RKO (cell line): Measurements from ENCODE around the gene TEX264.

ENCODE experiments used
- DNase-seq: peaks from one replicate; pipeline ENCODE4 v3.0.0-alpha.2; 2016; ENCODE audit warnings: low spot score

The TEX264 gene

DNA sequence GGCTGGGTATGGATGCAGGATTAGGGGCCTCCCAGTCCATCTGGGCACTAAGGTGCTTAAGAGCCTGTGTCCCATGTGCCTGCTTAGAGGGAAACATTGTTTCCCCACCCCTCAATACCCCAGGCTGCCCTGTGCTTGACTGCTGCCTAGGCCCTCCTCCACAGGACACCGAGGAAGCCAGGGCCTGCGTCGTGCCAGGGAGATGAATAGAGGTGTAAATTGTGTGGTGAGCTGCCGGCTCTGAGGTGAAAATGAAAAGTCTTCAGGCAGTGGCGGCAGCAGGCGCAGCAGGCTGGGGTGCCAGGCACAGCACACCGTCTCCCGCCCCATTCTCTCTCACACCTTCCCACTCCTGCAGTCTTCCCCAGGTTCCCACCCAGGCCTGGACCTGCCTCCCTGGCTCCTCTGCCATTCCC, 21.9 kb downstream of the TEX264 start:
- no peak for DNase-seq

DNA sequence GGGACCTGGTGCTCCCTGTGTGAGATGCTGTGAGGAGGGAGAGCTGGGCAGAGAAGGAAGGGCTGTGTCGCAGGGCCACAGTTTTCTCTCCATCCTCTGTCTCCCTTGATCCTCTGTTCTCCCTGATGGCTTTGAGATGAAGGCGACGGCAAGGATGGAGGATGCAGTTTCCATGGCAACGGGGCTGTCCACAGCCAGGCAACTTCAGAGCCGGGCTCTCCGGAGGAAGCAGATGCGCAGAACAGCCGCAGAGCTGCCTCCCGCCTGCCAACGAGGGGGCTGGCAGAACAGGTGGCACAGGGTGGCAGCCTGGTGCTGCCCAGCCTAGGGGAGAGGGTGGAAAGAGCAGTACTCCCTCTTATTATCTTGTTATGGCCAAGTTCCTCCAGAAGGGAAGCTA, 25.9 kb downstream of the TEX264 start:
- no peak for DNase-seq

DNA sequence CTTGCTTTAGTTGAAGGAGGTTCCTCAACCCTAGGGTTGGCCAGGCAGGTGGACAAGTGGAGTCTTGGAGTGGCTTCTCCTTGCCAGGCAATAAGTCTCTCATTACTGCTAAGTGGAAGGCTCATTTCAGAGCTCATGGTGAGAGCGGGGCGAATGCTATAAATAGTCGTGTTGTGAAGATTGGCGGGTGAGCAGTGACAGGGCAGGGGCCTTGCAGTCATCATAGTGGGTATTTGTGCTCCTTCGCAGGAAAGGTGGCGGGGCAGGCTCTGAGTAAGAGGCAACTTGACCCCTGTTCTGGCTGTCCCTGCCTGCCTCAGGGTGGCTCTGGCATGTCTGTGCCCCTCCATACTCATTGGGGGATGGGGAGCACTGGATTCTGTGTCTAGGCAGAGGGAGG, 27.2 kb downstream of the TEX264 start:
- DNase-seq, result no peak

DNA sequence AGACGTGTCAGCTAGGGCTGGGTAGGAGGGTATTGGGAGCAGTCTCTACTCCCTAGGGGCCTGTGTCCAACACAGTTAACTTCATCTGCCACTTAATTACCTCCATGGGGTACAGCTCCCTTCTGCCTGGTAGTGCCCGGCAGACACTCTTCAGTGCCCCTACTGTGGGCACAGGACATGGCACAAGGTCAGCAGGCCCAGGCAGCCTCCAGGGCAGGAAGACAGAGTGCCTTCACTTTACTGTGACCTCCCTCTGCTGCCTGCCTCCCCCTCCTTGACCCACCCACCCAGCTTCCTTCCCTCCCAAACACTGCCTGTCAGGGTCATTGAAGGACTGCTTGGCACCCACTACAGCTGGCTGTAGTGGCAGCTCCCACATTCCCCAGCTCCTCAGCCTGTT, 29.4 kb downstream of the TEX264 start:
- no peak for DNase-seq

DNA sequence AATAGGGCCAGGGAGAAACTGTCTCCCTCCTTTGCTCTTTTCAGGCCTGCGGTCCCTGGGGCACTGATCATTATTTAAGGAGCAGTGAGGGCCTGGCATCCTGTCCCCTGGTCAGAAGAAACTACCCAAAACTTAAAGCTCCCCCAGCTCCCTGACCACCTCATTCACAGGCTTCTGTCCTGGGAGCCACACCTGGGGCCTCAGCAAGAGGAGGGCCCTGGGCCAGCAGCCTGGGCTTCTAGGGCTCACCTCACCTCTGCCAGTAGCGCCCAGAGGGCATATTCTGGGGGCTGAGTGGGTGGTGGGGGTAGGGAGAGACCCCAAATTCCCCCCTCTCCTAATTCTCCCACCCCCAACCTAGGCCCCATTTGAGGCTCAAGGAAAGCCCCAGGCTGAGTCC, 31.1 kb downstream of the TEX264 start:
- DNase-seq, result no peak

DNA sequence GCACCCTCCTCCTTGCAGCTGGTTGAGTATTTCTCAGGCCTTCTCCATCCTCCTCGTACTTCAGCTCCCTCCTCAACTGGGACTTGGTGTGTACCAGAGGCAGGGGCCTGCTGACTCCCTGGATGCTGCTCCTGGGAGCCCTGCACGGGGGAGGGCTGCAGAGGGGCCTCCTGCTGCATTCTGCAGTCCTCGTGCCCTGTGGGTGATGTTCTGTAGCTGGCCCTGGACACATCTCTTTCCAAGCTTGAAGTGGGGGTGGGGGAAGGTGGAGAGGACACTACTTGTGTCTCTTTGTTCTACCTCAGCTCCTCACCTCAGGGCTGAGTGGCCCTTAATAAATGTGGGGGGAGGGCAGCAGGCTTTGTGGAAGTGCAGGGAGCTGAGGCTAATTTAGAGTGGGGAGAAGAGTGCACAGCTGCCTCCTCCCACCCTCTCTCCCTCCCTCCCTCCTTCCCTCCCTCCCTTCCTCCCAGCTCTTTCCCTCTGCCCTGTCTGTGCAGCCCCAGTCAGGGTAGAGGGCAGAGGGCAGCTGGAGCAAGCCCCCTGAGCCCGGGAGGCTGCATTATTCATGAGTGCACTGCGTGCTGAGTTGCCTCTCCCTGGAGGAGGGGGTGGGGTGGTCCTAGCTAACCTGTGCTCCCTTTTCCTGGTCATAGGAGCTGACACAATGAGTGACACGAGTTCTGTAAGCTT, 32.2 kb downstream of the TEX264 start:
- DNase-seq, result no peak

DNA sequence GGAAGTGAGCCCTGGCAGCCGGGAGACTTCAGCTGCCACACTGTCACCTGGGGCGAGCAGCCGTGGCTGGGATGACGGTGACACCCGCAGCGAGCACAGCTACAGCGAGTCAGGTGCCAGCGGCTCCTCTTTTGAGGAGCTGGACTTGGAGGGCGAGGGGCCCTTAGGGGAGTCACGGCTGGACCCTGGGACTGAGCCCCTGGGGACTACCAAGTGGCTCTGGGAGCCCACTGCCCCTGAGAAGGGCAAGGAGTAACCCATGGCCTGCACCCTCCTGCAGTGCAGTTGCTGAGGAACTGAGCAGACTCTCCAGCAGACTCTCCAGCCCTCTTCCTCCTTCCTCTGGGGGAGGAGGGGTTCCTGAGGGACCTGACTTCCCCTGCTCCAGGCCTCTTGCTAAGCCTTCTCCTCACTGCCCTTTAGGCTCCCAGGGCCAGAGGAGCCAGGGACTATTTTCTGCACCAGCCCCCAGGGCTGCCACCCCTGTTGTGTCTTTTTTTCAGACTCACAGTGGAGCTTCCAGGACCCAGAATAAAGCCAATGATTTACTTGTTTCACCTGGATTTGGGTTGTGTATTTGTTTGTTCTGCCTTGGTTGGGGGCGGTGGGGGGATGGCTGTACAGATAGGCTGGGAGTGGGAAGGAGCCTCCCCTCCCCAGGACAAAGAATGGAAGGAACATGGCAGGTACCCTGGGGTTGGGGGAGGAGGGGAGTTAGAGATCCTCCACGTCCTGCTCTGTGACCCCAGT, 32.9 kb downstream of the TEX264 start:
- no peak for DNase-seq

DNA sequence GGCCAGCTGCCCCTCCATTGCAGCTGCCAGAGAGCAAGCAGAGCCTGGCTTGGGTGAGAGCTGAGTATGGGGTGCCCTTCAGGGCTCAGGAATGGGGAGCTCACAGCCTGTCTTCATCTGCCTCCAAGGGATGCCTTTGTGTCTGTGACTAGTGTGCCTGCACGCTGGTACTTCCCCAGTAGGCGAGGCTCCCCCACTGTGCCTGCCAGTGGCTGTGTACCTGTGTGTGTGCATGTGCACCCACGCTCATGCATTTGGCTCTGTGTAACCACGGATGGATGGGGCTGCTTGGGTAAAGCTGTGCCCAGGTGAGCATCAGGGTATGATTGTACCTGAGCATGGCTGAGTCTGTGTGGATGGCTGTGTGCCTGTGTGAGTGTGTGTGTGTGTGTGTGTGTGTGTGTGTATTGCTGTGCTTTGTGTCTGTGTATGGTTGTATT, 33.5 kb downstream of the TEX264 start:
- DNase-seq, result no peak

DNA sequence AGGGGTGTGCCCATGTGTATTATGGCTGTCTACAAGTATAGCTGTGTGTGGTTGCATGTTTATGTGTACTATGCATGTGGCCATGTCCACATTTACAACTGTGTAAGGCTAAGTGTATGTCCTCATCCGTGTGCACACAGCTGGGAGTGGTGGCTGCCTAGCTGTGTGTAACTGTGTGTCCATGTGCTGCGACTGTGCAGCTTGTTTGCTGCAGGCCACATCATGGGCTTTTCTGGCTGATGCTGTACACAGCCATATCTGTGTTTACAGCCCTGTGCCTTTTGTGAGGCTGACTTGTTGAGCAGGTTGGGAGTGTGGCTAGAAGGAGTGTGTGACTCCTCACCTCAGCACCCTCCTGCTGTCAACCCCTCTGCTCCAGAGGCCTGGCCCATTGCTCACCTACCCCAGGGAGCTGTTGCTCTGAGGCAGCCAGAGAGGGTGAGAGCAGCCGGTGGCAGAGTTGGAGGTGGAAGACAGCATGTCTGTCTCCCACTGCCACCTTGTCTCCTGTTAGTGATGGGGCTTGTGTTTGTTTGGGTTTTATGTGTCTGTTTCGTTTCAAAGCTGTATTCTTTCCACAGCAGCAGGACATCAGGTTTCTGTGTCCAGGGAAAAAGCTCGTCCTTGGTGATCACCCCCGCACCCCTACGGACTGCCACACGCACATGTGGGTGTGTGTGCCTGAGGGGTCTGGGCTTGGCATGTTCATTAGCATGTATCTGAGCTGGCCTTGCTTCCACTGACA, 34.4 kb downstream of the TEX264 start:
- peak; percentile 12 for DNase-seq

DNA sequence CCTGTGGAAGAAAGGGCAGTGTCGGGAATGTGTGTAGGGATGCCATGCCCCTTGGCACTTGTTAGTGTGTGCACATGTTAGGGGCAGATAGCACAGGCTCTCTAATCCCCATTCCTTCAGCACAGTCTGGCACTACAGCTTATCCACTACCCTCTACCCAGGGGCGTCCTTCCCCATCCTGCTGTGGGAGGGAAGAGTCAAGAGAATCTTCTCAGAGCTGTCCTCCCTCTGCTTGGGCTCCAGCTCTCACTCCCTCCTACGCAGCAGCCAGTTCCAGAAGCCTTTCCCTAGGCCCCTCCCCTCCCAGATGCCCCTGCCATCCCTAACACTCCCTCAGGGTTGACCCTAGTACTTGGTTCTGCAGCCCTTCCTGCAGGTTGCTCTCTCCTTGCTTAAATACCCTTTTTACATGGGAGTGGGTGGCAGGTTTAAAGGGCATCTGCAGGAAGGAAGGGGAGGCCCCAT, 35.0 kb downstream of the TEX264 start:
- DNase-seq, result no peak

DNA sequence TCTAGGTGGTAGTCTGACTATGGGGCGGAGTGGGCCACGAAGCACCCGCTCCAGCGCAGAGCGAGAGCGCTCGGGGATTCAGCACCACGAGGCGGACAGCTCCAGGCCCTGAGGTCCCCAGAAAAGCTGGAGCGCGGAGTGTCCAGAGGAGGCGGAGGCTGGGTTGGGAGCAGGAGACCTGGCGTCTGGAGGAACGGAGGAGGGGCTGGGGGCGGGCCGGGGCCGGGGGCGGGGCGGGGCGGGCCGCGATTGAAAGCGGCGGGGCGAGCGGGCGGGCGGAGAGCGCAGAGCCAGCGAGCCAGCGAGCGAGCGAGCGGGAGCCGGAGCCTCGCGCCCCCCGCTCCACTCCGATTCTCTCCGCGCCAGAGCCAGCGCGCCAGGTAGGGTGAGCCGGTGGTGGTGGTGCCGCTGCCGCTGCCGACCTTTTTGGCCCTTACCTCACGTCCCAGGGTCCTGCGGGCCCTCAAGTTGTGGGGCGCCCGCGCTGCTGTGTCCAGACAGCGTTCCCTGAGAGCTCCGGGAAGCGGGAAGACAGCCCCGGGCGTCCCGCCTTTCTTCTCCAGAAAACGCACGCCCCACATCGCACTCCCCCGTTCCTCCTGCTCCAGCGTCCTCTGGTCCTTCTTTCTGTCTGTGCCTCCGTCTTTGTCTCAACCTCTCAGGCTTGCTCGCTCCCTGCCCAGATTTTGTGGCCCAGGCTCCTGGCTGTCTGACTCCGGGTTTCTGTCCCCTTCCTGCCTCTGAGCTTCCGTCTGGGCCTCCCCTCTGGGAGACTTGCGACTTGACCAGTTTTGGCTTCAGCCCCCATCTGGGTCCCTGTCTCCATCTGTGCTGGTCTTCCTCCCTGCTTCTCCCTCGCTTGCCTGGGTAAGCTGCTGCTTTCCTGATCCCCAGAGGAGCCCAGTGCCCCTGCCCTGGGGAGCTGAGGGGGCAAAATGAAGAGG, 36.0 kb downstream of the TEX264 start, which contains the start of gene GRM2:
Gene GRM2, plus strand, starts transcription at position 281 of the 944 bp plus-strand sequence. CDS start 1,916 bp downstream, outside the sequence.
- DNase-seq, result peak; percentile 12

DNA sequence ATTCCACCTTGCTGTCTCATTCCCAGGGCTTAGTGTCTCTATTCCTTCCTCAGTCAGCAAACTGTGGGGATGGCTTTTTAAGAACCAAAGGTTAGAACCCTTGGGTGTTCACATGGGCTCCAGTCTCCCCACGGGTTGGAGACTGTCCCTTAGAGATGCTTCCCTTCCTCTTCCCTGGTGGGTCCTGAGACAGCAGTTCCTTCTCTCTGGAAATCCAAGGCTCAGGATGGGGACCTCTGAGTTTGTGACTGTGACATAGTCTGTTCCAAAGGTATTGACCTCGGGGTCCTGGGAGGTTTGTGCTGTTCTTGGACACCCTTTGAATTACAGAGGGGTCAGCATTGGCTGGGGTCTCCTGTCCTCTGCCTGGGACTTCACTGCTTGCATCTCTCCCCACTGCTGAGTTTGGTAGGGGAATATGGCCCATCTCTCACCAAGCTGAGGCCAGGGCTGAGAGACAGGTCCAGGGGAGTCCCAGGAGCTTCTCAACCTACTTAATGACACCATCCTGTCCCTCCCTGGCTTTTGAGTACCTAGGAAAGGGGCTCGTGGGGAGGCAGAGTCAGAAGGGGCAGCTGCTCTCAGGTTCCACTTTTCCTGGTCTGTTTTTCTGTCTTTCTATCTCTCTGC, 37.3 kb downstream of the TEX264 start:
- DNase-seq, result no peak

DNA sequence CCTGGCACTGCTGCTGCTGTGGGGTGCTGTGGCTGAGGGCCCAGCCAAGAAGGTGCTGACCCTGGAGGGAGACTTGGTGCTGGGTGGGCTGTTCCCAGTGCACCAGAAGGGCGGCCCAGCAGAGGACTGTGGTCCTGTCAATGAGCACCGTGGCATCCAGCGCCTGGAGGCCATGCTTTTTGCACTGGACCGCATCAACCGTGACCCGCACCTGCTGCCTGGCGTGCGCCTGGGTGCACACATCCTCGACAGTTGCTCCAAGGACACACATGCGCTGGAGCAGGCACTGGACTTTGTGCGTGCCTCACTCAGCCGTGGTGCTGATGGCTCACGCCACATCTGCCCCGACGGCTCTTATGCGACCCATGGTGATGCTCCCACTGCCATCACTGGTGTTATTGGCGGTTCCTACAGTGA, 38.0 kb downstream of the TEX264 start:
- DNase-seq, result no peak

DNA sequence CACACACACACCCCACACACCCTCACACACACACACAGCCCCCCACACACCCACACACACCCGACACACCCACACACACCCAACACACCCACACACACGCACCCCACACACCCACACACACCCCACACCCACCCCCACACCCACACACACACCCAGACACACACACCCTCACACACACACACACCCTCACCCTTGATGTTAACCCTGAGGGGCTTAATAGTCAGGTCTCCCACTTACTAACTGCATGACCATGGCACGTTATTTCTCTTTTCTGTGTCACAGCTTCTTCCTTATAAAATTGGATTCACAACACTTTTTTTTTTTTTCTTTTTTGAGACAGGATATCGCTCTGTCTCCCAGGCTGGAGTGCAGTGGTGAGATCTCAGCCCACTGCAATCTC, 38.6 kb downstream of the TEX264 start:
- DNase-seq, result no peak

DNA sequence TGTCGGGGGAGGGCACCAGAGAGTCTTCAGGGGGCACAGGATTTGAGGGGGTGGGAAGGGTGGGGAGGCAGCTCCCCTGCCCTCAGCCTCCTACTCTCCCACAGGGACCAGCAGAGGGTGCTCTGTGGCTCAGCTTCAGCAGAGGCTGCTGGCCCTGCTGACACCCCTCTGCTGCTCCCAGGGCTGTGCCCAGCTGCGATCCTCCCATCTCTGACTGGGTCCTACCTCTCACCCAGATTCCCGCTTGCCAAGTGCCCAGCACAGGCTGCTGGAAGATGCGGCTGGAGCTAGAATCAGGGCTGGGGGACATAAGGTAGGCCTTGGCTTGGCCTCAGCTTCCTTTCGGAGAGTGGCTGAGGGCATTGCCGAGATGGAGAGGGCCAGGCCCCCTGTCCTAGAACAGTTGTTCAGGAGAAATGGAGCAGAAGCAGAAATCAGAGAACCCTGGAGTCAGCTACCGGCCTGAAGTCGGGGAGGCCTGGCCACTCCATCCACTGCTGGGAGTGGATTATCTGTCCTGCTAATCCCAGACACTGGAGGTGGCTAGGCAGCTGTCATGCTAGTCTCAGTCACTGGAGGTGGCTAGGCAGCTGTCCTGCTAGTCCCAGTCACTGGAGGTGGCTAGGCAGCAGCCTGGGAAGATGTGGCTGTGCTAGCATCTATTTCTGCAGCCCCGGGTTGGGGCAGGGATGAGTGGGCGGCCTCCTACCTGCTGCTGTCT, 39.7 kb downstream of the TEX264 start:
- DNase-seq, result no peak

DNA sequence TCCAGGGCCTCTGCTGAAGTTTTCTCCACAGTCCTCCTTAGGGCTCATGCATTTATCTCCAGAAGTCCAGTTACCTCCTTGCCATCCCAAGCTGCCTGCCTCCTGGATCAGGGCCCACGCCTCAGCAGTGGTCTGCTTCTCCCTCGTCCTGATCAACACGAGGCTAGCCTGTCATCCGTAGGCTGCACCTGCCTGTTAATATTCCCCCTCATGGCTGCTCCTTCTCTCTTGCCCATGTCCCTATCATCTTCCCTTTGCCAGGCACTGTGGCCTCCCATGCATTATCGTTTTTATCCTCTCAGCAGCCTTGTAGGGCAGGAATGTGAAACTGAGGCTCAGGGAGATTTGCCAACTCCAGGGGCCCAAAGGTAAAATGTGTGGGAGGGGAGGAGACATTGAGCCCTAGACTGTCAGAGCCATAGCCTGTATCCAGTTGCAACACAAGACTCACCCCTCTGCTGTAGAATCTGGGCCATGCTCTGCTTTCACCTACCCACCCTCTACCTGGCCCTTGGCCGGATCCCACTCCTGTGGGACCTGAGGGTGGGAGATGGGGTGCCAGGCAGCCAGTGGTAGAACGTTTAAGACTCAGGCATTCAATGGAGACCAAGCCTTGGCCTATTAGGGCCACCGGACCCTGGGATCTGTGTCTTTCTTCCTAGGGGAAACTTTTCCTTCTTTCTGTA, 40.4 kb downstream of the TEX264 start:
- no peak for DNase-seq

DNA sequence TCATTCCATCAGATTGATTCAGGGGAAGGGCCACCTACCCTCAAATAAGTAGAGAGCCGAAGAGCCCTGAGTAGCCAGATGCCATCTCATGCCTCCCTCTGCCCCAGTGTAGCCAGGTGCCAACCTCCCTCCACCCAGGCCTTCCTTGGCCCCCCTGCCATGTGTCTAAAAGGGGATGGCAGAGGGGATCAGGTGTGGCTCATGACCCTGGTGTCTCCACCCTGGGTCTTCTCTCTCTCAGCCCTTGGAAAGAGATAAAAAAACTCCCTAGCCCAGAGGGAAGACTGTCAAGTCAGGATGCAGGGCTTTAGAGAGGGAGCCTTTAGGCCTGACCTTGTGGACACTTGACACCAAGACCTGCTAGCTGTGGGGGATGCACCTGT, 41.0 kb downstream of the TEX264 start:
- no peak for DNase-seq

DNA sequence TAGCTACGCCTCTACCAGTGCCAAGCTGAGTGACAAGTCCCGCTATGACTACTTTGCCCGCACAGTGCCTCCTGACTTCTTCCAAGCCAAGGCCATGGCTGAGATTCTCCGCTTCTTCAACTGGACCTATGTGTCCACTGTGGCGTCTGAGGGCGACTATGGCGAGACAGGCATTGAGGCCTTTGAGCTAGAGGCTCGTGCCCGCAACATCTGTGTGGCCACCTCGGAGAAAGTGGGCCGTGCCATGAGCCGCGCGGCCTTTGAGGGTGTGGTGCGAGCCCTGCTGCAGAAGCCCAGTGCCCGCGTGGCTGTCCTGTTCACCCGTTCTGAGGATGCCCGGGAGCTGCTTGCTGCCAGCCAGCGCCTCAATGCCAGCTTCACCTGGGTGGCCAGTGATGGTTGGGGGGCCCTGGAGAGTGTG, 41.5 kb downstream of the TEX264 start:
- no peak for DNase-seq

DNA sequence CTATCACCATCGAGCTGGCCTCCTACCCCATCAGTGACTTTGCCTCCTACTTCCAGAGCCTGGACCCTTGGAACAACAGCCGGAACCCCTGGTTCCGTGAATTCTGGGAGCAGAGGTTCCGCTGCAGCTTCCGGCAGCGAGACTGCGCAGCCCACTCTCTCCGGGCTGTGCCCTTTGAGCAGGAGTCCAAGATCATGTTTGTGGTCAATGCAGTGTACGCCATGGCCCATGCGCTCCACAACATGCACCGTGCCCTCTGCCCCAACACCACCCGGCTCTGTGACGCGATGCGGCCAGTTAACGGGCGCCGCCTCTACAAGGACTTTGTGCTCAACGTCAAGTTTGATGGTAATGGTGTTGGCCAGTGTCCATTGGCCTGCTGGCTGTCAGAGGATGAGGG, 41.9 kb downstream of the TEX264 start:
- DNase-seq, result no peak
